MM.1S (cell line): Measurements from ENCODE around the gene CASP3.

Experiments used
- DNase-seq: peaks from one replicate; pipeline ENCODE4 v3.0.0-alpha.2; 2015
- H2AFZ ChIP-seq: fragments of 300-600 bp; sonication (generic); 2 replicates; pipeline ENCODE4 v1.6.0; 2016; ENCODE audit warnings: antibody characterized with exemption, low read length
- H3F3A ChIP-seq: fragments of 300-600 bp; sonication (generic); 2 replicates; pipeline ENCODE4 v1.6.1; 2016; ENCODE audit warnings: mild to moderate bottlenecking, antibody characterized with exemption, low read length, moderate library complexity, mixed read lengths; ENCODE audit not compliant: insufficient read depth
- H3K27ac ChIP-seq: fragments of 300-600 bp; sonication (generic); 2 replicates; pipeline ENCODE4 v1.5.1; 2016; ENCODE audit warnings: mild to moderate bottlenecking, low read length
- H3K27me3 ChIP-seq: fragments of 300-600 bp; sonication (generic); replicated peaks from 2 replicates; pipeline ENCODE4 v1.6.0; 2016; ENCODE audit warnings: low read length; ENCODE audit not compliant: insufficient read depth
- H3K36me3 ChIP-seq: fragments of 300-600 bp; sonication (generic); replicated peaks from 2 replicates; pipeline ENCODE4 v1.6.1; 2016; ENCODE audit warnings: mild to moderate bottlenecking, low read length, mixed read lengths; ENCODE audit not compliant: insufficient read depth
- H3K4me1 ChIP-seq: fragments of 300-600 bp; sonication (generic); 2 replicates; pipeline ENCODE4 v1.6.1; 2016; ENCODE audit warnings: low read length, mixed read lengths
- H3K4me2 ChIP-seq: fragments of 300-600 bp; sonication (generic); 2 replicates; pipeline ENCODE4 v1.6.0; 2016; ENCODE audit warnings: low read depth, low read length
- H3K4me3 ChIP-seq: fragments of 300-600 bp; sonication (generic); 2 replicates; pipeline ENCODE4 v1.5.1; 2016; ENCODE audit warnings: low read length, mixed read lengths
- H3K79me2 ChIP-seq: fragments of 300-600 bp; sonication (generic); 2 replicates; pipeline ENCODE4 v1.6.1; 2016; ENCODE audit warnings: mixed run types, low read length, mixed read lengths
- H3K9ac ChIP-seq: fragments of 300-600 bp; sonication (generic); 2 replicates; pipeline ENCODE4 v1.6.1; 2016; ENCODE audit warnings: low read length, mixed read lengths
- H3K9me2 ChIP-seq: fragments of 300-600 bp; sonication (generic); replicated peaks from 2 replicates; pipeline ENCODE4 v1.6.1; 2016; ENCODE audit warnings: mild to moderate bottlenecking, low read length, mixed read lengths; ENCODE audit not compliant: insufficient read depth
- H3K9me3 ChIP-seq: fragments of 300-600 bp; sonication (generic); replicated peaks from 2 replicates; pipeline ENCODE4 v1.6.1; 2016; ENCODE audit warnings: mild to moderate bottlenecking, low read length, mixed read lengths; ENCODE audit not compliant: insufficient read depth
- H4K20me1 ChIP-seq: fragments of 300-600 bp; sonication (generic); 2 replicates; pipeline ENCODE4 v1.6.1; 2016; ENCODE audit warnings: mild to moderate bottlenecking, low read length, moderate library complexity, mixed read lengths; ENCODE audit not compliant: insufficient read depth
- EZH2 ChIP-seq: fragments of 300-600 bp; sonication (generic); optimal IDR thresholded peaks from 2 replicates; pipeline ENCODE3; 2017; ENCODE audit warnings: low read depth, mild to moderate bottlenecking, antibody characterized with exemption, low read length, mixed read lengths
- EZH2phosphoT487 ChIP-seq: fragments of 300-600 bp; sonication (generic); IDR thresholded peaks from 2 replicates; pipeline ENCODE4 v1.6.1; 2018; ENCODE audit warnings: antibody characterized with exemption, low read length
- TF ChIP-seq, protein P1 (sequence below): fragments of 300-600 bp; sonication (generic); IDR thresholded peaks from 2 replicates; pipeline ENCODE4 v1.5.1; 2016; ENCODE audit warnings: antibody characterized with exemption, low read length, mixed read lengths

Gene CASP3

DNA sequence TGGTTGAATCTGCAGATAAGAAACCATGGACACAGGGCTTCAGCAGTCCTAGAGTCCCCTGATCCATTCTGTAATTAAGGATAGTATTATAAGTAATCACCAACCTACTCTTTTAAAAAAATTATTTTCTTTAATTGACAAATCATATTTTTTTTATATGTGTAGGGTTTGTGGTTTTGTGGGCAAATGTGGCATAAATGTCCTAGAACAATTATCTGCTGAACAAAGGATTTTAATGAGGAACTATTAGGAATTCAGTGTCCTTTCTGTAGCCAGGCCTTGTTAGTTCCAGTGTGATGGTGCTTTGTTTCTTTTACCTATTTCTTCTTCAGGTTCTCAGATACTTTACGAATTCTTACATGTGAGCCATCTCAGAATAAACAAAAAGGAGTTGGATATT is 32.7 kb upstream of the CASP3 start:
- H3K27ac ChIP-seq = no peak overlapping the region
- H3K4me3 ChIP-seq = no peak overlapping the region
- H3F3A ChIP-seq = no peaks in the 10 kb centered on the region
- H4K20me1 ChIP-seq = no peaks in the 10 kb centered on the region
- no peaks in the 10 kb centered on the region for H3K36me3 ChIP-seq
- no peak for DNase-seq
- no peaks in the 10 kb centered on the region for H3K27me3 ChIP-seq
- no peak overlapping the region for H3K9ac ChIP-seq
- TF ChIP-seq EZH2phosphoT487 = no peak
- TF ChIP-seq EZH2 = no peak
- peaks cover 7% of the 10 kb centered on the region; the same call in 1 of the 2 replicates for H3K4me1 ChIP-seq
- no peak overlapping the region for H3K4me2 ChIP-seq
- no peaks in the 10 kb centered on the region for H3K9me3 ChIP-seq
- H3K79me2 ChIP-seq = no peaks in the 10 kb centered on the region
- H2AFZ ChIP-seq = no peak overlapping the region
- H3K9me2 ChIP-seq = no peaks in the 10 kb centered on the region

DNA sequence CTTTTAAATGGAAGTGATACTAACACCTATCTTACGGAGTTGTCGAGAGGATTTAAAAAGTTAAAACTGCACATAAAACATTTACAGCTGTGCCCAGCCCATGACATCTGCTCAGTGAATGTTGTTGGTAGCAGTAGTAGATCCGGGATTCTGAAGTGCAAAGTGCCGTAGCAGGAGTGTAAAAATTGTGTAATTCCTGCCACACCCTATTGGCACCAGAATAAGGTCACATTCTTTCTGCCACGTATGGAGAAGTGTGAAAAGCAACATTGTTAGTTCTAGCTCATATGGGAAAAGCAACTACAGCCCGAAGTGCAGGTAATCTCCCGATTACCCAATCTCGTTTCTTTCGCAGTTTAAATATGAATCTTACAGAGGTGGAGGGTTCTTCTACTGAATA is 31.5 kb upstream of the CASP3 start:
- Histone ChIP-seq H3K4me1 (peaks cover 7% of the 10 kb centered on the region; the same call in 1 of the 2 replicates), H3K79me2 (no peaks in the 10 kb centered on the region), H3K4me2 (no peak overlapping the region), H3F3A (no peaks in the 10 kb centered on the region), H4K20me1 (no peaks in the 10 kb centered on the region), H3K9me3 (no peaks in the 10 kb centered on the region), H3K9ac (no peak overlapping the region), H3K27me3 (no peaks in the 10 kb centered on the region), H3K27ac (no peak overlapping the region), H2AFZ (no peak overlapping the region), H3K36me3 (no peaks in the 10 kb centered on the region), H3K9me2 (no peaks in the 10 kb centered on the region), H3K4me3 (no peak overlapping the region)
- no peak for DNase-seq
- TF ChIP-seq EZH2phosphoT487 = no peak
- TF ChIP-seq EZH2 = no peak
- TF ChIP-seq, protein P1, sequence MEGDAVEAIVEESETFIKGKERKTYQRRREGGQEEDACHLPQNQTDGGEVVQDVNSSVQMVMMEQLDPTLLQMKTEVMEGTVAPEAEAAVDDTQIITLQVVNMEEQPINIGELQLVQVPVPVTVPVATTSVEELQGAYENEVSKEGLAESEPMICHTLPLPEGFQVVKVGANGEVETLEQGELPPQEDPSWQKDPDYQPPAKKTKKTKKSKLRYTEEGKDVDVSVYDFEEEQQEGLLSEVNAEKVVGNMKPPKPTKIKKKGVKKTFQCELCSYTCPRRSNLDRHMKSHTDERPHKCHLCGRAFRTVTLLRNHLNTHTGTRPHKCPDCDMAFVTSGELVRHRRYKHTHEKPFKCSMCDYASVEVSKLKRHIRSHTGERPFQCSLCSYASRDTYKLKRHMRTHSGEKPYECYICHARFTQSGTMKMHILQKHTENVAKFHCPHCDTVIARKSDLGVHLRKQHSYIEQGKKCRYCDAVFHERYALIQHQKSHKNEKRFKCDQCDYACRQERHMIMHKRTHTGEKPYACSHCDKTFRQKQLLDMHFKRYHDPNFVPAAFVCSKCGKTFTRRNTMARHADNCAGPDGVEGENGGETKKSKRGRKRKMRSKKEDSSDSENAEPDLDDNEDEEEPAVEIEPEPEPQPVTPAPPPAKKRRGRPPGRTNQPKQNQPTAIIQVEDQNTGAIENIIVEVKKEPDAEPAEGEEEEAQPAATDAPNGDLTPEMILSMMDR = no peak

DNA sequence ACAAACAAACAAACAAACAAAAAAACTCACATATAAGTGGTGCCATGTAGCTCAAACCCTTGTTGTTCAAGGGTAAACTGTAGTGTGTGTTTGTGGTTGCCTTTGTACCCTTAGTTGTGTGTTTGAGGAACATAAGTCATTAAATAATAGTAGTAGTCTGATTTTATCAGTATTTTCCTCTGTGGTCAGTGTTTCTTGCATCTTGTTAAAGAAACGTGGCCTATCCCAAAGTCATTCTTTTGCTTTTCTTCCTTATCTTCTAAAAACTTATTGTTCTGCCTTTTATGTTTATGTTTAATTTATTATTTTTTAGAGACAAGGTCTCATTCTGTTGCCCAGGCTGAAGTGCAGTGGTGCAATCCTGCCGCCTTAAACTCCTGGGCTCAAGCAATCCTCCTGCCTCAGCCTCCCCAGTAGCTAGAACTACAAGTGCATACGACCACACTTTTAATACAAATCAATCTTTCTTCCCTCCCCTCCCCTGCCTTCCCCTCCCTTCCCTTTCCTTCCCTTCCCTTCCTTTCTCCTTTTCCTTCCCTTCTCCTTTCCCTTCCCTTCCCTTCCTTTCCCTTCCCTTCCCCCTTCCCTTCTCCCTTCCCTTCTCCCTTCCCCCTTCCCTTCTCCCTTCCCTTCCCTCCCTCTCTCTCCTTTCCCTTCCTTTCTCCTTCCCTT is 26.7 kb upstream of the CASP3 start:
- no peaks in the 10 kb centered on the region for H4K20me1 ChIP-seq
- no peaks in the 10 kb centered on the region for H3K79me2 ChIP-seq
- H2AFZ ChIP-seq = no peak overlapping the region
- DNase-seq = no peak
- no peaks in the 10 kb centered on the region for H3F3A ChIP-seq
- no peaks in the 10 kb centered on the region for H3K36me3 ChIP-seq
- H3K9me3 ChIP-seq = no peaks in the 10 kb centered on the region
- no peak overlapping the region for H3K27ac ChIP-seq
- H3K4me3 ChIP-seq = no peak overlapping the region
- H3K9me2 ChIP-seq = no peaks in the 10 kb centered on the region
- H3K4me1 ChIP-seq = no peaks in the 10 kb centered on the region
- H3K9ac ChIP-seq = no peak overlapping the region
- no peaks in the 10 kb centered on the region for H3K27me3 ChIP-seq
- TF ChIP-seq EZH2phosphoT487 (no peak), EZH2 (no peak)
- TF ChIP-seq, protein P1 = no peak
- no peak overlapping the region for H3K4me2 ChIP-seq

DNA sequence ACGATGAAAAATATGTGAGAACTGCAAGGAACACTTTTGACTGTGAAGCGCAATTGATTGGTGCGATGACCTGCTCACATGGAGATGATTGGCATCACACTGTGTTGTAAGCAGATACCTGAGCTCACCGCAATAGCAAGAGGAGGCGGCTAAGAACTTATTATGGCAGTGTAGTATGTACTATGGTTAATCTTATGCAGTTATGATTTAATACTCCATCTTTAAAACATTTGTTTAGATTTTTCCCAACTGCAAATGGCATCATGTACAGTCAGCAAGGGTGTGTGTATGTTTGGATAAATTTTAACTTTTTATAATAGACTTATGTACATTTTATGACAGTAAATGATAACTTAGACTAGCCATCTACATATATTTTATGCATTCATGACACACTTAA is 25.8 kb upstream of the CASP3 start:
- peaks cover 2% of the 10 kb centered on the region; the same call in 1 of the 2 replicates for H3K4me1 ChIP-seq
- H4K20me1 ChIP-seq = no peaks in the 10 kb centered on the region
- H3K9me3 ChIP-seq = no peaks in the 10 kb centered on the region
- H3F3A ChIP-seq = no peaks in the 10 kb centered on the region
- H2AFZ ChIP-seq = no peak overlapping the region
- TF ChIP-seq EZH2phosphoT487 = no peak
- TF ChIP-seq, protein P1 = no peak
- no peak overlapping the region for H3K4me3 ChIP-seq
- no peak overlapping the region for H3K9ac ChIP-seq
- no peaks in the 10 kb centered on the region for H3K27me3 ChIP-seq
- DNase-seq = no peak
- H3K4me2 ChIP-seq = no peak overlapping the region
- H3K36me3 ChIP-seq = no peaks in the 10 kb centered on the region
- H3K27ac ChIP-seq = no peak overlapping the region
- no peaks in the 10 kb centered on the region for H3K9me2 ChIP-seq
- no peaks in the 10 kb centered on the region for H3K79me2 ChIP-seq
